Mammary epithelial cell (primary cell): ENCODE results near the gene PATJ.

Source experiments
- CTCF ChIP-seq, 2 donors: IDR thresholded peaks in 1 of 2; conservative IDR thresholded peaks in 1 of 2; 2 replicates each; pipeline ENCODE4 v1.5.1; 2011 to 2012; ENCODE audit warnings: inconsistent platforms in 2 of 2, low read length in 2 of 2, mild to moderate bottlenecking in 2 of 2, control low read depth in 1 of 2, low read depth in 1 of 2; ENCODE audit not compliant: insufficient read depth in 1 of 2; ENCODE audit errors: extremely low read depth in 1 of 2
- EZH2 ChIP-seq: IDR thresholded peaks from 2 replicates; pipeline ENCODE4 v1.6.1; 2012; ENCODE audit warnings: low read length, inconsistent platforms, borderline replicate concordance

GRCh38 chr1:62057641-62058290 is 315.5 kb downstream of the PATJ start:
- TF ChIP-seq CTCF (conservative IDR thresholded peaks at IDR 0.05 in 1 of 2, IDR thresholded peaks at IDR 0.05 in 1 of 2; ENCODE audit: extremely low read depth in 1 of 2, insufficient read depth in 1 of 2, low read depth in 1 of 2, low read length in 2 of 2) (no peak), EZH2 (no peak)
